Gastrocnemius medialis (tissue), 4 donors: ENCODE data around the gene NADSYN1.

Source experiments
- POLR2A ChIP-seq, 2 donors: fragments of 450-650 bp; IDR thresholded peaks; one replicate each; pipeline ENCODE4 v1.6.1; 2017; ENCODE audit warnings: antibody characterized with exemption in 2 of 2, mild to moderate bottlenecking in 2 of 2, moderate library complexity in 2 of 2
- TF ChIP-seq, protein P1 (sequence below), 5 experiments: fragments of 450-650 bp in 3 of 5; fragments of 200-600 bp in 2 of 5; sonication (generic) in 2 of 5; IDR thresholded peaks in 4 of 5; conservative IDR thresholded peaks in 1 of 5; 1 replicate in 4 of 5; 2 replicates in 1 of 5; pipeline ENCODE4 v1.5.1; 2016 to 2019; ENCODE audit warnings: antibody characterized with exemption in 5 of 5, mild to moderate bottlenecking in 3 of 5, moderate library complexity in 3 of 5

- no peak for TF ChIP-seq POLR2A (IDR thresholded peaks at IDR 0.05)
- TF ChIP-seq, protein P1, sequence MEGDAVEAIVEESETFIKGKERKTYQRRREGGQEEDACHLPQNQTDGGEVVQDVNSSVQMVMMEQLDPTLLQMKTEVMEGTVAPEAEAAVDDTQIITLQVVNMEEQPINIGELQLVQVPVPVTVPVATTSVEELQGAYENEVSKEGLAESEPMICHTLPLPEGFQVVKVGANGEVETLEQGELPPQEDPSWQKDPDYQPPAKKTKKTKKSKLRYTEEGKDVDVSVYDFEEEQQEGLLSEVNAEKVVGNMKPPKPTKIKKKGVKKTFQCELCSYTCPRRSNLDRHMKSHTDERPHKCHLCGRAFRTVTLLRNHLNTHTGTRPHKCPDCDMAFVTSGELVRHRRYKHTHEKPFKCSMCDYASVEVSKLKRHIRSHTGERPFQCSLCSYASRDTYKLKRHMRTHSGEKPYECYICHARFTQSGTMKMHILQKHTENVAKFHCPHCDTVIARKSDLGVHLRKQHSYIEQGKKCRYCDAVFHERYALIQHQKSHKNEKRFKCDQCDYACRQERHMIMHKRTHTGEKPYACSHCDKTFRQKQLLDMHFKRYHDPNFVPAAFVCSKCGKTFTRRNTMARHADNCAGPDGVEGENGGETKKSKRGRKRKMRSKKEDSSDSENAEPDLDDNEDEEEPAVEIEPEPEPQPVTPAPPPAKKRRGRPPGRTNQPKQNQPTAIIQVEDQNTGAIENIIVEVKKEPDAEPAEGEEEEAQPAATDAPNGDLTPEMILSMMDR (IDR thresholded peaks at IDR 0.05 in 4 of 5, conservative IDR thresholded peaks at IDR 0.05 in 1 of 5), result no peak
Measured at GRCh38 chr11:71489311-71490043, 36.5 kb downstream of the NADSYN1 start.
